Astrocyte of the hippocampus (primary cell): ENCODE results near the gene PLK4.
"Not testable (repeated sequence)": the region's sequence is repeated elsewhere in the genome, so short reads cannot be mapped to it uniquely, and the experiment has no call there.

Experiments
- DNase-seq: peaks from one replicate; pipeline ENCODE4 v3.0.0; 2011; ENCODE audit warnings: low read depth, low spot score

Gene PLK4

GRCh38 chr4:127880763-127881562 lies at the start of gene PLK4:
TSS of gene PLK4 (plus strand) at chr4:127880893. CDS start at chr4:127881135, 242 bp downstream.
- peak; percentile 98 for DNase-seq

- no peak for DNase-seq
These were observed 48.1 kb upstream of the PLK4 start for GRCh38 chr4:127832585-127832984.

DNA sequence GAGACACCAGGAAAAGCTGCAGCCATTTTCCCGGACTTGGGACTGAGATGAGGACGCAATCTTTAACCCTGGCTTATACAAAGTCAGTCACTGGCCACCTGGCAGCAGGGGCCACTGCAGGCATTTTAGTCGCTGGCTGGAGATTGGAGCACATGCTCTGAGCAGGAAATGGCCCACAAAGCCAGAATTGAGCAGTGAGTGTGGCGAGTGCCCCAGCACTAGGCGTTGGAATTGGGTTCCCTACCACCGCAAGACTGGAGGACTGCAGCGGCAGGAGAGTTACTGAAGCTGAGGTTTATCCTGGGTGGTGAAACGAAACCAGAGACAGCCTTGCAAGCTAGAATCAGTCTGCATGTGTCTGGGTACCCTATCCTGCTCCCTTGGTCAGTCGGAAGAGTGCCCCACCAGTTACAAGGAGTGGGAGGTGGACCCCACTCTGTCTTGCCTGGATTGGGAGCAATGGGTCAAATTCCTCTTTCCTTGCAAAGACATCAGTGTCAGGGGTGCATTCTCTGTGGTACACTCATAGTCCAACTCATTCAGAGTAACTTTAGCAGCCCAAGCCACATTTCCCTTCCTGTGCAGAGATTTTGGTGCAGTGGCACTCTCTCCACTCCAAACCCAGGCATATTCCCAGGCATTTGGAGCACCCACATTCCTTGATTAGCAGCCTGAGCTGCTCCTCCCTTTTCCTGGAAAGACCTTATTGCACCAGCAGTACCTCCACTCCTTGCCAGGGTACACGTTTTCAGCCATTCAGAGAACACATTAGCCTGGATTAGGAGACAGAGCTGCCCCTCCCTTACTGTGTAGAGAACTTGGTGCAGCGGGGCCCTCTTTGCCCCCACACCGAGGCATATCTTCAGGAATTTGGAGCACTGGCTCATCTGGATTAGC lies 36.7 kb upstream of the PLK4 start:
- no peak for DNase-seq

DNA sequence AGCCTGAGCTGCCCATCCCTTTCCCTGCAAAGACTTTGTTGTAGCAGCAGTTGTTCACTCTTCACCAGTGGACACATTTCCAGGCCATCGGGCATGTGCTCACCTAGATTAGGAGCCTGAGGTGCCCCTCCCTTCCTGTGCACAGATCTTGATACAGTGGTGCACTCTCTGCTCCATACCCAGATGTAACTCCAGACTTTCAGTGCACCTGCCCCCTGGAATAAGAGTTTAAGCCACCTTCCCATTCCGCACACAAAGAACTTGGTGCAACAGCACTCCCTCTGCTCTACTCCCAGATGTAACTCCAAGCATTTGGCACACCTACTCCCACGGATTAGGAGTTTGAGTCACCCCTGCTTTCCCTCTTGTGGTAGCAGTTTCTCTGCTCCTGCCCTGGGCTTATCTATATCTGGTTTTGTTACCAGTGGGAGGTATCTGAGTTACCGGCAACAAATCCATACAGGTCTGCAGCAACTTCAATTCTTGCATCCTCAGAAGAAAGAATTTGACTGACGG lies 36.0 kb upstream of the PLK4 start:
- peak; percentile 6 for DNase-seq

DNA sequence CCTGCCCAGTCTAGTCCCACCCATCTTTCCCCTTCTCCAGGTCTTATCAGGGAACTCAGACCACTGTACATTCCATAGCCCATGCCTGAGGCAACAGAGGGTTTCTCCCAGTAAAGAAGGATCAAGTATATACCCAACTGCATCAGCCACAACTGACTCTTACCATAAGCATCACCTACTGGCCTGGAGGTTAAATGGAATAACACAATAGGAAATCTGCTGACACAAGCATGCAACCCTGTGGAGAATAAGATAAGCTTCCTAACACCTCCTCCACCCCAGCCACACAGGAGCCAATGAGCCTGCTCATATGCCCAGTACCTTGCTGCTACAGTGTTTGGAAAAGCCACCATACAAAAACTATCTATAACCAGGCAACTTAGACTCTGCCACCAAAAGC lies 34.6 kb upstream of the PLK4 start:
- DNase-seq = no peak

GRCh38 chr4:127846765-127847164 lies 33.9 kb upstream of the PLK4 start:
- DNase-seq = no peak

DNA sequence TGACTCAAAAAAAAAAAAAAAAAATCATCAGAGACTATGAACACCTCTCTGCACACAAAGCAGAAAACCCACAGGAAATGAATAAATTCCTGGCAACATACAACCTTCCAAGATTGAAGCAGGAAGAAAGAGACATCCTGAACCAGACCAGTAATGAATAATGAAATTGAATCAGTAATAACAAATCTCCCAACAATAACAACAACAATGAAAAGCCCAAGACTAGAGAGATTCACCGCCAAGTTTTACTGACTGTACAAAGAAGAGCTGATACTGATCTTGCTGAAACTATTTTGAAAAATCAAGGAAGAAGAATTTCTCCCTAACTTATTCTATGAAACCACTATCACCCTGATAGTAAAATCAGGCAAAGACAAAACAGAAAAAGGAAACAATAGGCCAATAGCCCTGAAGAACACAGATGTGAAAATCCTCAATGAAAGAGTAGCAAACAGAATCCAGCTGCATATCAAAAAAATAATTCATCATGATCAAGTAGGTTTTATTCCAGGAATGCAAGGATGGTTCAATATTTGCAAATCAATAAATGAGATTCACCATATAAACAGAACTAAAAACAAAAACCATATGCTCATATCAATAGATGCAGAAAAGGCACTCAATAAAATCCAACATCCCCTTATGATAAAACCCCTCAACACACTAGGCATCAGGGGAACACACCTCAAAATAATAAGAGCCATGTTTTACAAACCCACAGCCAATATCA lies 31.0 kb upstream of the PLK4 start:
- no peak for DNase-seq

DNA sequence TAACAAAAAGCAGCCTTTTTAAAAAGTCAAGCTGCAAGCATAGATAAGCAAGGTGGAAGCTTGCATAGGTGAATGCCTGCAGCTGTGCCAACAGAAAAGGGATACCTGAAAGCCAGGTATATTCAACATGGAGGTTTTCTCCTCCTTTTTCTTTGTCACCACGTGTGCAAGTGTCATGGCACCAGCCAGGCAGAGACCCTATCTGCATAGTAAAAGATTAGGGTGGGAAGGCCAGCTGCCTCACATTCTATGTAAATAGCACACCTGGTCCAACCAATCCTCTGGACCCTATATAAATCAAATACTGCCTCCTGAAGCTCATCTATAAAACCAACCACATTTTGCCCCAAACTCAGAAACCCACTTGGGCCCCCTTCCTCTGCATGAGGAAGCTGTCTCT lies 28.0 kb upstream of the PLK4 start:
- no peak for DNase-seq

- DNase-seq = no peak
These were observed 24.4 kb upstream of the PLK4 start for GRCh38 chr4:127856196-127856812.

GRCh38 chr4:127856813-127857447 lies 23.8 kb upstream of the PLK4 start:
- DNase-seq = peak; percentile 92

DNA sequence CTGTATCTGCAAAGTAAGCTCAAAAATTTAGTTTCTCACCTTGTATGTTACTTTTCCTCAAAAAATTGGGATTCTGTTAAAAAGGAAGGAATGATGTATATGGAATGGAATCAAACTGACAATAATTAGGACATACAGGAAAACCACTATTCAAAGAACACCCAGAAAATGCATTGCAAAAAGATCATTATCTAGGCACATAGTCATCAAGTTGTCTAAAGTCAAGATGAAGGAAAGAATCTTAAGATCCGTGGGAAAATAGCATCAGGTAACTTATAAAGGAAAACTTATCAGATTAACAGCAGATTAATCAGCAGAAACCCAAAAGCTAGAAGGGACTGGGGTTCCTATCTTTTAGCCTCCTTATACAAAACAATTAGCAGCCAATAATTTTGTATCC lies 23.1 kb upstream of the PLK4 start:
- no peak for DNase-seq

GRCh38 chr4:127868196-127868595 lies 12.5 kb upstream of the PLK4 start:
- no peak for DNase-seq

- no peak for DNase-seq
These were observed 10.4 kb upstream of the PLK4 start for GRCh38 chr4:127870281-127870680.

DNA sequence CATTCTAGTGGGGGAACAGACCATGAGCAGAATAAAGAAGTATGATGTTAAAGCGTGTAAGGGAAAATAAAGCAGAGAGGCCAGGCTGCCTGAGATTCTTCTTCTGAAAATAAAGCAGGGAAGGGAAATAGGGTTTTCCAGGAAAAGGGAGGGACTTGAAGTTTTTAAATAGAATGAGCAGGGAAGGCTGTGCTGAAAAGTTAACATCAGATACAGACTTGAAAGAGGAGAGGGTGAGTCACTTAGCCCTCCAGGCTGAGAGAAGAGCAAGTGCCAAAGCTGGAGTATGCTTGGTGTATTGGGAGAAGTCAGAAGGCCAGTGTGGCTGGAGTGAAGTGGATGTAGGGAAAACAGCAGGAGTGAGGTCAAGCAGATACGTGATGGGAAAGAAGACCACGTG lies 10.0 kb upstream of the PLK4 start:
- DNase-seq = peak; percentile 80

GRCh38 chr4:127875791-127876190 lies 4.9 kb upstream of the PLK4 start:
- DNase-seq = no peak

DNA sequence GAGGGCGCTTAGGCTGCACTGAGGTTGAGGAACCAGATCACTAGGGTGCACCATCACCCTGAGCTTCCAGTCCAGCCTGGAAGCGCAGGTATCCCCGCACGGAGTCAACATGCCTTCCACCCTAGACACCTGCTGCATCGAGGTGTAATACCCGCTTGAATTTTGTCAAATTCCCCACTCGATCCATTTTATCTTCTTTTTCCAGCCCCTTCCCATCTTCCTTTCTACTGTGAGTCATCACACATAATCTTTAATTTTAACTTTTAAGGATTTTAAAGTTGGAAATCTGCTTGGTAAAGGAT lies 821 bp downstream of the PLK4 start:
- DNase-seq = no peak

DNA sequence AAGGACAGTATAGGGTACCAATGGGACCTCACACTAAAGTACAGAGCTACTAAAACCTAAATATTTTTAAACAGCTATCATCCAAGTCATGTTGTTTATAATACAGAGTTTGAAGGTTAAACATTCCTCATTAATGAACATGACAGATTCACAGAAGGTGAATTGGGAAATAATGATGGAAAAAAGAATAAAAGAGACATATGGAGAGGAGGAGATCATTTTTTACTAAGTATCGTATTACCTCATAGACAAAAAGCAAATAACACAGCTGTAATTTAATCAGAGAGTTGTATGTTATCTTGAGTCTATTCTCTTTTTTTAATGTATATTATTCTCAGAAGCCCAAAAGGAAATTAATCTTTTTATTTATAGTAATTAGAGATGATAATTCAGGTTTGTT lies 7.9 kb downstream of the PLK4 start:
- no peak for DNase-seq

- DNase-seq = peak; percentile 13
These were observed 9.2 kb downstream of the PLK4 start for GRCh38 chr4:127889903-127890302.

DNA sequence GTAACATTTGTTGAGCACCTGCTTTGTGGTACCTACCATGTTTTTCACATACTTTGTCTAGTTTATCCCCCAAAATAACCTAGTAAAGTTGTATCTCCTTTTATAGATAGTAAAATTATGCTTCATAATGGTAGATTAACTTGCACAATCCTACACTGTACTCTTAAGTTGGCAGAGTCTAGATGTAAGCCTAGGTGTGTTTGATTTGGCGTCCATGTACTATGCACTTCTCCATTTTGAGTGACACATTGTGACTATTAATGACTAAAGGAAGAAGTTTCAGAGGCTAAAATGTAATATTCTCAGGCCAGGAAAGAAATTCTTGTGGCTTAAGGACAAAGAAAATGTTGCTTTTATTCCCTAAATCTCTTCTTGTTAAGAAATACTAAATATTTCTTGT lies 15.4 kb downstream of the PLK4 start:
- no peak for DNase-seq

DNA sequence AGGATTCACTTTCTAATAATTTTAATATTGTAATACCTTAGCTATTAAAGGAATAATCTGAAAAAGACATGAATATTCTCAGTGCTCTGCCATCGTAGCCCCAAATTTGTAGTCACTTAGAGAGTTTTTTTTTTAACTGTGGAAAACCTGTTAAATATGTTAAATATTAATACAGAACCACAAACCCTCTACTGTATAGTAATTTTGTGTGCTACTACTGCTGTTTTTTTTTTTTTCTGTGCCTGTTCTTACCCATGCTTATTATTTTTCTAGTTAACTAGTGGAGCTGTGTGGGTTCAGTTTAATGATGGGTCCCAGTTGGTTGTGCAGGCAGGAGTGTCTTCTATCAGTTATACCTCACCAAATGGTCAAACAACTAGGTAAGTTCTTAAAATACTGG lies 15.8 kb downstream of the PLK4 start:
- DNase-seq = no peak

DNA sequence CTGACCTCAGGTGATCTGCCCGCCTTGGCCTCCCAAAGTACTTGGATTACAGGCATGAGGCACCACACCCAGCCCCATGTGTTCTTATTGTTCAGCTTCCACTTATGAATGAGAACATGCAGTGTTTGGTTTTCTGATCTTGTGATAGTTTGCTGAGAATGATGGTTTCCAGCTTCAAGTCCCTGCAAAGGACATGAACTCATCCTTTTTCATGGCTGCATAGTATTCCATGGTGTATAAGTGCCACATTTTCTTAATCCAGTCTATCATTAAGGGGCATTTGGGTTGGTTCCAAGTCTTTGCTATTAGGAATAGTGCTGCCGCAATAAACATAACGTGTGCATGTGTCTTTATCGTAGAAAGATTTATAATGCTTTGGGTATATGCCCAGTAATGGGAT lies 19.0 kb downstream of the PLK4 start:
- DNase-seq = not testable (repeated sequence)
